HL-60/S4 treated with retinoic acid at 250 ng/mL for 4 days and 3 days (cell line): ENCODE measurements around the gene PSEN1.

Source experiments
- in situ Hi-C: fragments of 300-500 bp; cut with MboI; formaldehyde crosslinking; loops from 2 replicates; pipeline ENCODE4 v1.7.0; 2022; ENCODE audit warnings: low sequenced_read_pairs

The PSEN1 gene

GRCh38 chr14:73211251-73212040 lies 75.1 kb downstream of the PSEN1 start:
- in situ Hi-C loops: no loop called here

GRCh38 chr14:73216030-73216429 lies 79.7 kb downstream of the PSEN1 start:
- in situ Hi-C loops: no loop called here

- in situ Hi-C loops: no loop called here
Measured at GRCh38 chr14:73217411-73217810, 81.1 kb downstream of the PSEN1 start.

GRCh38 chr14:73220061-73220460 lies 83.8 kb downstream of the PSEN1 start:
- in situ Hi-C loops: no loop called here

GRCh38 chr14:73220634-73221033 lies 84.3 kb downstream of the PSEN1 start:
- in situ Hi-C loops: no loop called here

- in situ Hi-C loops: no loop called here
Measured at GRCh38 chr14:73221945-73222344, 85.6 kb downstream of the PSEN1 start.

GRCh38 chr14:73223049-73223448 lies 86.7 kb downstream of the PSEN1 start:
- in situ Hi-C loops: no loop called here

- in situ Hi-C loops: no loop called here
Measured at GRCh38 chr14:73225496-73225895, 89.2 kb downstream of the PSEN1 start.

- in situ Hi-C loops: no loop called here
Measured at GRCh38 chr14:73227812-73228781, 91.8 kb downstream of the PSEN1 start.

- in situ Hi-C loops: no loop called here
Measured at GRCh38 chr14:73230051-73230450, 93.7 kb downstream of the PSEN1 start.

- in situ Hi-C loops: no loop called here
Measured at GRCh38 chr14:73231981-73232851, 95.9 kb downstream of the PSEN1 start.

GRCh38 chr14:73232984-73233383 lies 96.7 kb downstream of the PSEN1 start:
- in situ Hi-C loops: no loop called here

- in situ Hi-C loops: no loop called here
Measured at GRCh38 chr14:73233564-73233963, 97.3 kb downstream of the PSEN1 start.

GRCh38 chr14:73234029-73234428 lies 97.7 kb downstream of the PSEN1 start:
- in situ Hi-C loops: no loop called here

- in situ Hi-C loops: no loop called here
Measured at GRCh38 chr14:73234586-73235394, 98.5 kb downstream of the PSEN1 start.

GRCh38 chr14:73235531-73236155 lies 99.3 kb downstream of the PSEN1 start:
- in situ Hi-C loops: no loop called here

GRCh38 chr14:73236157-73236556 lies 99.8 kb downstream of the PSEN1 start:
- in situ Hi-C loops: no loop called here

- in situ Hi-C loops: no loop called here
Measured at GRCh38 chr14:73236752-73237218, 100.5 kb downstream of the PSEN1 start.

- in situ Hi-C loops: no loop called here
Measured at GRCh38 chr14:73237219-73237785, 101.0 kb downstream of the PSEN1 start, which contains the start of gene PAPLN. PAPLN (plus strand) TSS chr14:73237506; CDS start chr14:73239779, 2,273 bp downstream.
